ENCODE results near the gene AACS.

- TF ChIP-seq CTCF (IDR thresholded peaks at IDR 0.05), result no peak
- TF ChIP-seq POLR2A (IDR thresholded peaks at IDR 0.05), result no peak
These were observed 120.1 kb downstream of the AACS start for GRCh38 chr12:125185311-125185739.

All from esophagus squamous epithelium (tissue), 4 donors.